HepG2 (cell line): ENCODE measurements around the gene PTTG1. TPM values are rescaled to one million over a fixed set of nuclear protein-coding genes. Genes with fewer than 3 reads are reported as not detected.
A peak's percentile ranks its signal among the peaks of the same experiment; 100 is the strongest.

ENCODE experiments used
- BRD4 ChIP-seq: sonication (generic); formaldehyde crosslinking; IDR thresholded peaks from 2 replicates; pipeline ENCODE4 v1.4.0; 2020; ENCODE audit warnings: missing genetic modification reagents
- CENPT ChIP-seq: sonication (generic); formaldehyde crosslinking; IDR thresholded peaks from 2 replicates; pipeline ENCODE4 v1.8.0; 2022; ENCODE audit warnings: low read depth, mild to moderate bottlenecking, moderate library complexity, missing genetic modification reagents
- ETV5 ChIP-seq: IDR thresholded peaks from 2 replicates; pipeline ENCODE4 v1.6.1; 2018; ENCODE audit warnings: missing biosample characterization, missing genetic modification reagents, inconsistent platforms, borderline replicate concordance
- FOXC1 ChIP-seq: sonication (generic); formaldehyde crosslinking; IDR thresholded peaks from 2 replicates; pipeline ENCODE4 v1.8.0; 2022; ENCODE audit warnings: mild to moderate bottlenecking, missing genetic modification reagents, borderline replicate concordance
- FOXO1 ChIP-seq: sonication (generic); formaldehyde crosslinking; IDR thresholded peaks from 2 replicates; pipeline ENCODE4 v1.4.0; 2020; ENCODE audit warnings: missing genetic modification reagents
- GABPA ChIP-seq, 2 experiments: IDR thresholded peaks; 2 replicates each; pipeline ENCODE4 v1.6.1; 2011 to 2016; ENCODE audit warnings: low read depth in 2 of 2, low read length in 1 of 2, missing biosample characterization in 1 of 2, missing genetic modification characterization in 1 of 2
- GATAD1 ChIP-seq: IDR thresholded peaks from 2 replicates; pipeline ENCODE4 v1.6.1; 2016; ENCODE audit warnings: missing genetic modification reagents, missing compliant biosample characterization
- HDAC6 ChIP-seq: fragments of 200-600 bp; sonication (generic); IDR thresholded peaks from 2 replicates; pipeline ENCODE4 v1.7.0; 2017; ENCODE audit warnings: mild to moderate bottlenecking, antibody characterized with exemption, low read length, low read depth
- HMG20B ChIP-seq: conservative IDR thresholded peaks from 2 replicates; pipeline ENCODE4 v1.6.1; 2016; ENCODE audit warnings: missing genetic modification reagents, missing compliant biosample characterization
- KAT2B ChIP-seq: fragments of 150-350 bp; IDR thresholded peaks from 2 replicates; pipeline ENCODE4 v1.6.1; 2014; ENCODE audit warnings: low read depth, low read length, borderline replicate concordance
- PPARG ChIP-seq: conservative IDR thresholded peaks from 2 replicates; pipeline ENCODE4 v1.6.1; 2016; ENCODE audit warnings: missing biosample characterization, missing genetic modification reagents
- RFX5 ChIP-seq: IDR thresholded peaks from 2 replicates; pipeline ENCODE4 v1.6.1; 2011; ENCODE audit warnings: low read depth, low read length, improper control_type of control experiment
- ZNF3 ChIP-seq: IDR thresholded peaks from 2 replicates; pipeline ENCODE4 v1.7.0; 2017; ENCODE audit warnings: inconsistent platforms
- ZNF382 ChIP-seq: sonication (generic); formaldehyde crosslinking; IDR thresholded peaks from 2 replicates; pipeline ENCODE4 v1.5.0; 2020; ENCODE audit warnings: missing genetic modification reagents, mild to moderate bottlenecking, borderline replicate concordance
- polyA plus RNA-seq, 8 experiments: library from polyadenylated mRNA; depleted of rRNA in 3 of 8; stranded (reverse) in 7 of 8; unstranded in 1 of 8; fragments of >200 nt; fragmentation: Illumina TruSeq in 4 of 8; extraction: Trizol in 4 of 8; gene quantifications; 2 replicates each; pipeline versions ENCODE4 v1.2.1 to v1.2.3, GENCODE V29; 2011 to 2016; ENCODE audit warnings: low read depth in 4 of 8, missing spikeins in 1 of 8, mixed read lengths in 1 of 8; ENCODE audit not compliant: insufficient read depth in 1 of 8
- total RNA-seq, 5 experiments: library from RNA; depleted of rRNA; stranded (reverse); fragments of >200 nt; fragmentation: Illumina TruSeq; extraction: Trizol; gene quantifications; 2 replicates each; pipeline ENCODE4 v1.2.3, GENCODE V29; 2016; ENCODE audit warnings: low read depth in 1 of 5
- TF ChIP-seq, protein P1 (sequence below): sonication (generic); formaldehyde crosslinking; IDR thresholded peaks from 2 replicates; pipeline ENCODE4 v1.4.0; 2020; ENCODE audit warnings: mild to moderate bottlenecking, low read depth, missing genetic modification reagents
- TF ChIP-seq, protein P2 (sequence below): sonication (generic); formaldehyde crosslinking; IDR thresholded peaks from 2 replicates; pipeline ENCODE4 v1.8.0; 2022; ENCODE audit warnings: mild to moderate bottlenecking, missing genetic modification reagents; ENCODE audit not compliant: insufficient replicate concordance
- TF ChIP-seq, protein P3 (sequence below): sonication (generic); formaldehyde crosslinking; IDR thresholded peaks from 2 replicates; pipeline ENCODE4 v1.4.0; 2020; ENCODE audit warnings: missing genetic modification reagents
- TF ChIP-seq, protein P4 (sequence below): sonication (generic); formaldehyde crosslinking; IDR thresholded peaks from 2 replicates; pipeline ENCODE4 v1.4.0; 2020; ENCODE audit warnings: missing genetic modification reagents
- TF ChIP-seq, protein P5 (sequence below): IDR thresholded peaks from 2 replicates; pipeline ENCODE4 v1.6.1; 2016; ENCODE audit warnings: control low read depth
- TF ChIP-seq, protein P6 (sequence below): sonication (generic); formaldehyde crosslinking; IDR thresholded peaks from 2 replicates; pipeline ENCODE4; 2020; ENCODE audit warnings: missing genetic modification reagents, mild to moderate bottlenecking, borderline replicate concordance

PTTG1 gene
- total and polyA plus RNA-seq, 2 of the 13 experiments (the other 11 are each of a cell fraction or from before 2014, with no cell fraction given) = 102 to 161 TPM

DNA sequence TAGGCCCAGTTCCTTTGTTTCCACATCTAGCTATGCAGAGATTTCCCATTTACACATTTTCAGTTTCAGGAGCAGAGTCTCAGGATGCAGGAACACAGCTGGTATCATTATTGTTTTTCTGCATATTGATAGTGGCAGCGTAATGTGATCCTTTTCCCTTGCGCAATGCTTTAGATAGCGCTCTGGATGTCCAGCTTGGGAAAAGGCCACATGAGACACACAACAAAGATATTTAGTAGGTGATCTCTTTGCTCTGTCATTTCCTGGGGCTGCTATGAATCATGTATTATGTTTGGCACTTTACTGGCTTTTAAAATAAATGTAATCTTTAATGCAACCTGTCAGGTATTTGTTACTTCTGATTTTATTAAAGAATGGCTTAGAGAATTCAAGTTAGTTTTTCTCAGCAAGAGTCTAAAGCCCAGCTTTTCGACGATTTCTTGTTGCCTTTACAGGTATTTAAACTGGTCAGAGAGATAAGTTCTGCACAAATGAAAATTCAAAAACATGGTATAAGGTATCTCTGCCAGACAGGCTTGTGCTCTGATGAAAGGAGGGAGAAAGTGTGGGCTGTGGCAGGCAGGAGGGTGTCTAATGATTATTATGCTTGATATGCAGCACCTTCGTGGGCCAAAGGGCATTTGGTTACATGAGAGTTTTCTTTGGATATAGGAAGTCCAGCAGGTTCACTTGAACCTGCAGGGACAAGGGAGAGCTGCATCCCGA lies 42.2 kb downstream of the PTTG1 start (continued):
- TF ChIP-seq, protein P1, sequence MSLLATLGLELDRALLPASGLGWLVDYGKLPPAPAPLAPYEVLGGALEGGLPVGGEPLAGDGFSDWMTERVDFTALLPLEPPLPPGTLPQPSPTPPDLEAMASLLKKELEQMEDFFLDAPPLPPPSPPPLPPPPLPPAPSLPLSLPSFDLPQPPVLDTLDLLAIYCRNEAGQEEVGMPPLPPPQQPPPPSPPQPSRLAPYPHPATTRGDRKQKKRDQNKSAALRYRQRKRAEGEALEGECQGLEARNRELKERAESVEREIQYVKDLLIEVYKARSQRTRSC (CRISPR knock-in tag) = no peak
- TF ChIP-seq, protein P2, sequence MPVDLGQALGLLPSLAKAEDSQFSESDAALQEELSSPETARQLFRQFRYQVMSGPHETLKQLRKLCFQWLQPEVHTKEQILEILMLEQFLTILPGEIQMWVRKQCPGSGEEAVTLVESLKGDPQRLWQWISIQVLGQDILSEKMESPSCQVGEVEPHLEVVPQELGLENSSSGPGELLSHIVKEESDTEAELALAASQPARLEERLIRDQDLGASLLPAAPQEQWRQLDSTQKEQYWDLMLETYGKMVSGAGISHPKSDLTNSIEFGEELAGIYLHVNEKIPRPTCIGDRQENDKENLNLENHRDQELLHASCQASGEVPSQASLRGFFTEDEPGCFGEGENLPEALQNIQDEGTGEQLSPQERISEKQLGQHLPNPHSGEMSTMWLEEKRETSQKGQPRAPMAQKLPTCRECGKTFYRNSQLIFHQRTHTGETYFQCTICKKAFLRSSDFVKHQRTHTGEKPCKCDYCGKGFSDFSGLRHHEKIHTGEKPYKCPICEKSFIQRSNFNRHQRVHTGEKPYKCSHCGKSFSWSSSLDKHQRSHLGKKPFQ (CRISPR knock-in tag) = no peak
- TF ChIP-seq ZNF382 (CRISPR knock-in tag) (no peak), PPARG (CRISPR knock-in tag) (0 out of 2 replicates have a peak, but pooled peaks have one; percentile 5), HMG20B (CRISPR knock-in tag) (0 out of 2 replicates have a peak, but pooled peaks have one; percentile 32), GABPA (IDR thresholded peaks at IDR 0.05; ENCODE audit: low read depth, low read length) (no peak), GABPA (CRISPR knock-in tag; IDR thresholded peaks at IDR 0.05; ENCODE audit: low read depth) (no peak; the same call in 1 of the 2 replicates), RFX5 (no peak), GATAD1 (CRISPR knock-in tag) (no peak), BRD4 (CRISPR knock-in tag) (no peak), FOXC1 (no peak), FOXO1 (CRISPR knock-in tag) (peak; percentile 61; the same call in 1 of the 2 replicates), KAT2B (no peak), HDAC6 (no peak), ZNF3 (no peak), CENPT (CRISPR knock-in tag) (no peak), ETV5 (CRISPR knock-in tag) (peak; percentile 37; the same call in 1 of the 2 replicates)
- TF ChIP-seq, protein P3, sequence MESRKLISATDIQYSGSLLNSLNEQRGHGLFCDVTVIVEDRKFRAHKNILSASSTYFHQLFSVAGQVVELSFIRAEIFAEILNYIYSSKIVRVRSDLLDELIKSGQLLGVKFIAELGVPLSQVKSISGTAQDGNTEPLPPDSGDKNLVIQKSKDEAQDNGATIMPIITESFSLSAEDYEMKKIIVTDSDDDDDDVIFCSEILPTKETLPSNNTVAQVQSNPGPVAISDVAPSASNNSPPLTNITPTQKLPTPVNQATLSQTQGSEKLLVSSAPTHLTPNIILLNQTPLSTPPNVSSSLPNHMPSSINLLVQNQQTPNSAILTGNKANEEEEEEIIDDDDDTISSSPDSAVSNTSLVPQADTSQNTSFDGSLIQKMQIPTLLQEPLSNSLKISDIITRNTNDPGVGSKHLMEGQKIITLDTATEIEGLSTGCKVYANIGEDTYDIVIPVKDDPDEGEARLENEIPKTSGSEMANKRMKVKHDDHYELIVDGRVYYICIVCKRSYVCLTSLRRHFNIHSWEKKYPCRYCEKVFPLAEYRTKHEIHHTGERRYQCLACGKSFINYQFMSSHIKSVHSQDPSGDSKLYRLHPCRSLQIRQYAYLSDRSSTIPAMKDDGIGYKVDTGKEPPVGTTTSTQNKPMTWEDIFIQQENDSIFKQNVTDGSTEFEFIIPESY (CRISPR knock-in tag) = no peak
- TF ChIP-seq, protein P4, sequence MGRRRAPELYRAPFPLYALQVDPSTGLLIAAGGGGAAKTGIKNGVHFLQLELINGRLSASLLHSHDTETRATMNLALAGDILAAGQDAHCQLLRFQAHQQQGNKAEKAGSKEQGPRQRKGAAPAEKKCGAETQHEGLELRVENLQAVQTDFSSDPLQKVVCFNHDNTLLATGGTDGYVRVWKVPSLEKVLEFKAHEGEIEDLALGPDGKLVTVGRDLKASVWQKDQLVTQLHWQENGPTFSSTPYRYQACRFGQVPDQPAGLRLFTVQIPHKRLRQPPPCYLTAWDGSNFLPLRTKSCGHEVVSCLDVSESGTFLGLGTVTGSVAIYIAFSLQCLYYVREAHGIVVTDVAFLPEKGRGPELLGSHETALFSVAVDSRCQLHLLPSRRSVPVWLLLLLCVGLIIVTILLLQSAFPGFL (CRISPR knock-in tag) = no peak
- TF ChIP-seq, protein P5, sequence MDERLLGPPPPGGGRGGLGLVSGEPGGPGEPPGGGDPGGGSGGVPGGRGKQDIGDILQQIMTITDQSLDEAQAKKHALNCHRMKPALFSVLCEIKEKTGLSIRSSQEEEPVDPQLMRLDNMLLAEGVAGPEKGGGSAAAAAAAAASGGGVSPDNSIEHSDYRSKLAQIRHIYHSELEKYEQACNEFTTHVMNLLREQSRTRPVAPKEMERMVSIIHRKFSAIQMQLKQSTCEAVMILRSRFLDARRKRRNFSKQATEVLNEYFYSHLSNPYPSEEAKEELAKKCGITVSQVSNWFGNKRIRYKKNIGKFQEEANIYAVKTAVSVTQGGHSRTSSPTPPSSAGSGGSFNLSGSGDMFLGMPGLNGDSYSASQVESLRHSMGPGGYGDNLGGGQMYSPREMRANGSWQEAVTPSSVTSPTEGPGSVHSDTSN (CRISPR knock-in tag) = no peak
- TF ChIP-seq, protein P6, sequence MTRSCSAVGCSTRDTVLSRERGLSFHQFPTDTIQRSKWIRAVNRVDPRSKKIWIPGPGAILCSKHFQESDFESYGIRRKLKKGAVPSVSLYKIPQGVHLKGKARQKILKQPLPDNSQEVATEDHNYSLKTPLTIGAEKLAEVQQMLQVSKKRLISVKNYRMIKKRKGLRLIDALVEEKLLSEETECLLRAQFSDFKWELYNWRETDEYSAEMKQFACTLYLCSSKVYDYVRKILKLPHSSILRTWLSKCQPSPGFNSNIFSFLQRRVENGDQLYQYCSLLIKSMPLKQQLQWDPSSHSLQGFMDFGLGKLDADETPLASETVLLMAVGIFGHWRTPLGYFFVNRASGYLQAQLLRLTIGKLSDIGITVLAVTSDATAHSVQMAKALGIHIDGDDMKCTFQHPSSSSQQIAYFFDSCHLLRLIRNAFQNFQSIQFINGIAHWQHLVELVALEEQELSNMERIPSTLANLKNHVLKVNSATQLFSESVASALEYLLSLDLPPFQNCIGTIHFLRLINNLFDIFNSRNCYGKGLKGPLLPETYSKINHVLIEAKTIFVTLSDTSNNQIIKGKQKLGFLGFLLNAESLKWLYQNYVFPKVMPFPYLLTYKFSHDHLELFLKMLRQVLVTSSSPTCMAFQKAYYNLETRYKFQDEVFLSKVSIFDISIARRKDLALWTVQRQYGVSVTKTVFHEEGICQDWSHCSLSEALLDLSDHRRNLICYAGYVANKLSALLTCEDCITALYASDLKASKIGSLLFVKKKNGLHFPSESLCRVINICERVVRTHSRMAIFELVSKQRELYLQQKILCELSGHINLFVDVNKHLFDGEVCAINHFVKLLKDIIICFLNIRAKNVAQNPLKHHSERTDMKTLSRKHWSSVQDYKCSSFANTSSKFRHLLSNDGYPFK (CRISPR knock-in tag) = no peak
